DND-41 (cell line): ENCODE measurements around the gene SCNN1A.

Experiments used
- CTCF ChIP-seq: IDR thresholded peaks from 2 replicates; pipeline ENCODE4 v1.5.1; 2012; ENCODE audit warnings: borderline replicate concordance, low read length, moderate library complexity, mild to moderate bottlenecking; ENCODE audit not compliant: poor library complexity, severe bottlenecking; ENCODE audit errors: extremely low read depth
- EZH2 ChIP-seq: IDR thresholded peaks from 3 replicates; pipeline ENCODE4 v1.6.1; 2012; ENCODE audit warnings: borderline replicate concordance, low read depth, mild to moderate bottlenecking, moderate library complexity, low read length, inconsistent platforms; ENCODE audit not compliant: severe bottlenecking

GRCh38 chr12:6356374-6356820 is 19.0 kb downstream of the SCNN1A start:
- no peak for TF ChIP-seq CTCF
- TF ChIP-seq EZH2: no peak
